ENCODE measurements around the gene GNE.
A peak's percentile ranks its signal among the peaks of the same experiment; 100 is the strongest.
"Not testable (repeated sequence)": the region's sequence is repeated elsewhere in the genome, so short reads cannot be mapped to it uniquely, and the experiment has no call there.

GNE gene

GRCh38 chr9:36189976-36190375 lies 68.3 kb downstream of the GNE start:
- H3K4me3 ChIP-seq (ENCODE audit: low read depth, low read length): peak overlapping the region; percentile 97
- TF ChIP-seq CTCF (IDR thresholded peaks at IDR 0.05; ENCODE audit: low read depth, low read length, missing control alignments): no peak
- no peak for DNase-seq (ENCODE audit: low read depth)

DNA sequence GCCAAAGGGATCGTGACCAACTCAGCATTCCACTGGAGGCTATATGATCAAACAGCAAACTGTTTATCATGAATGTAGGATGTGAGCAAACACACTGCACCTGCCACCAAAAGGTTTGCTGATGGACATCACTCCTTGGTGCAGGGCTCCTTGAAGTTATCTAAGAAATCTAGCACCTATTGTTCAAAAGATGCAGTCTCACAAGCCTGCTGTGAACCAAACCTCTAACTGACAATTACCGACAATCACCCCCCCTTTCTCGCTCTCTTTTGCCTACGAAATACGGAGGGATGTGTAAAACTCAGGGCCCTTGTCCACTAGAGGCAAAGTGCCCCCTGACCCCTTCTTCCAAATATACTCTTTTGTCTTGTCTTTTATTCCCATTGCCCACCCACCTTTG lies 70.0 kb downstream of the GNE start:
- no peak for DNase-seq (ENCODE audit: low read depth)
- no peak for TF ChIP-seq CTCF (IDR thresholded peaks at IDR 0.05; ENCODE audit: low read depth, low read length, missing control alignments)
- H3K4me3 ChIP-seq (ENCODE audit: low read depth, low read length): no peak overlapping the region

- no peak for TF ChIP-seq CTCF (IDR thresholded peaks at IDR 0.05; ENCODE audit: low read depth, low read length, missing control alignments)
- H3K4me3 ChIP-seq (ENCODE audit: low read depth, low read length): no peak overlapping the region
- DNase-seq (ENCODE audit: low read depth): no peak
These were observed 70.8 kb downstream of the GNE start for GRCh38 chr9:36187414-36187813.

DNA sequence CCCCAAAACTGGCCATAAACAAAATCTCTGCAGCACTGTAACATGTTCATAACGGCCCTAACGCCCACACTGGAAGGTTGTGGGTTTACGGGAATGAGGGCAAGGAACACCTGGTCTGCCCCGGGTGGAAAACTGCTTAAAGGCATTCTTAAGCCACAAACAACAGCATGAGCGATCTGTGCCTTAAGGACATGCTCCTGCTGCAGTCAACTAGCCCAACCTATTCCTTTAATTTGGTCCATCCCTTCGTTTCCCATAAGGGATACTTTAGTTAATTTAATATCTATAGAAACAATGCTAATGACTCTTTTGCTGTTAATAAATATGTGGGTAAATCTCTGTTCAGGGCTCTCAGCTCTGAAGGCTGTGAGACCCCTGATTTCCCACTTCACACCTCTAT lies 78.0 kb downstream of the GNE start:
- not testable (repeated sequence) for DNase-seq (ENCODE audit: low read depth); H3K4me3 ChIP-seq (ENCODE audit: low read depth, low read length)

GRCh38 chr9:36177571-36177970 lies 80.7 kb downstream of the GNE start:
- H3K4me3 ChIP-seq (ENCODE audit: low read depth, low read length): no peak overlapping the region
- DNase-seq (ENCODE audit: low read depth): no peak
- TF ChIP-seq CTCF (IDR thresholded peaks at IDR 0.05; ENCODE audit: low read depth, low read length, missing control alignments): no peak

DNA sequence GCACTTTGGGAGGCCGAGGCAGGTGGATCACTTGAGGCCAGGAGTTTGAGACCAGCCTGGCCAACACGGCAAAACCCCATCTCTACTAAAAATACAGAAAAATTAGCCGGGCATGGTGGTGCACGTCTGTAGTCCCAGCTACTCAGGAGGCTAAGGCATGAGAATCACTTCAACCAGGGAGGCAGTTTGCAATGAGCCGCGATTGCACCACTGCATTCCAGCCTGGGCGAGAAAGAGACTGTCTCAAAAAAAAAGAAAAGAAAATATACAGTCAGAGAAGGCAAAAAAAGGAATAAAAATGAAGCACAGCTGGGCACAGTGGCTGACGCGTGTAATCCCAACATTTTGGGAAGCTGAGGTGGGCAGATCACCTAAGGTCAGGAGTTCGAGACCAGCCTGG lies 81.8 kb downstream of the GNE start:
- not testable (repeated sequence) for H3K4me3 ChIP-seq (ENCODE audit: low read depth, low read length); DNase-seq (ENCODE audit: low read depth)

DNA sequence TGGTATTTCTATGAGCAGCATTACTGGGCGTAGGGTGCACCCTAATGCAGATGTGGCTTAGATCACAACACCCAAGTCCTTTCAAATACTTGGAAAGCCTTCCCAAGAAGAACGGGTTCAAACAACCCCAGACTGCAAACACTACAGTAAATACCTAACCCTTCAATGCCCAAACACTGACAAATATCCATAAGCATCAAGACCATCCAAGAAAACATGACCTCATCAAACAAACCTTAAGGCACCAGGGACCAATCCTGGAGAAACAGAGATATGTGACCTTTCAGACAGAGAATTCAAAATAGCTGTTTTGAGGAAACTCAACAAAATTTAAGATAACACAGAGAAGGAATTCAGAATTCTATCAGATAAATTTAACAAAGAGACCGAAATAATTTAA lies 83.0 kb downstream of the GNE start:
- DNase-seq (ENCODE audit: low read depth); H3K4me3 ChIP-seq (ENCODE audit: low read depth, low read length): not testable (repeated sequence)

DNA sequence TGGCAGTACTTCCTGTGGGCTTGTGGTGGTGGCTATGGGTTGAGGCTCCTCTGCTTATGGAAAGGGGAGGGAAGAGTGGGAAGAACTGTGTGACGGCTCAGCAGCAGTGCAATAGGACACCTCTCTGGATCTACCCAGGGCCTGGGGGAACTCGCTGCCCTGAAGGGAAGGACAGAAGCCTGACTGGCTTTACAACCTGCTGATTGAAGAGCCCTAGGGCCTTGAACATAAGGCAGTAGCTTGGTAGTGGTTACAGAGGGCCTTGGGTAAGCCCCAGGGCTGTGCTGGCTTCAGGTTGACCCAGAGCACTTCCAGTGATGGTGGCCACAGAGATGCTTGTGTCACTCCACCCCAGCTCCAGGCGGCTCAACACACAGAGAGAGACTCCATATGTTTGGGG lies 83.5 kb downstream of the GNE start:
- no peak for TF ChIP-seq CTCF (IDR thresholded peaks at IDR 0.05; ENCODE audit: low read depth, low read length, missing control alignments)
- H3K4me3 ChIP-seq (ENCODE audit: low read depth, low read length): no peak overlapping the region
- no peak for DNase-seq (ENCODE audit: low read depth)

DNA sequence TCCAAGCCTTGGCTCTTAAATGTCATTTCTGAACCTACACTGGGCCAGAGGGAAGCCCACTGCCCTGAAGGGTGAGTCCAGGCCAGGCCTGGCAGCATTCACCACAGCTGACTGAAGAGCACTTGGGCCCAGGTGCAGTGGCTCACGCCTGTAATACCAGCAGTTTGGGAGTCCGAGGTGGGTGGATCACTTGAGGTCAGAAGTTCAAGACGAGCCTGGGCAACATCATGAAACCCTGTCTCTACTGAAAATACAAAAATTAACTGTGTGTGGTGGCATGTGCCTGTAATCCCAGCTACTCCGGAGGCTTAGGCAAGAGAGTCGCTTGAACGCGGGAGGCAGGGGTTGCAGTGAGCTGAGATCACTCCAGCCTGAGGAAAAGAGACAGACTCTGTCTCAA lies 84.0 kb downstream of the GNE start:
- no peak for TF ChIP-seq CTCF (IDR thresholded peaks at IDR 0.05; ENCODE audit: low read depth, low read length, missing control alignments)
- H3K4me3 ChIP-seq (ENCODE audit: low read depth, low read length): no peak overlapping the region
- no peak for DNase-seq (ENCODE audit: low read depth)
